ENCODE data around the gene PHACTR2.

GRCh38 chr6:143765422-143766184, 87.8 kb downstream of the PHACTR2 start:
- TF ChIP-seq EZH2 (optimal IDR thresholded peaks at IDR 0.05; ENCODE audit: low read depth, low read length) (no peak), EZH2phosphoT487 (IDR thresholded peaks at IDR 0.05; ENCODE audit: low read length) (no peak)
- TF ChIP-seq, protein P1, sequence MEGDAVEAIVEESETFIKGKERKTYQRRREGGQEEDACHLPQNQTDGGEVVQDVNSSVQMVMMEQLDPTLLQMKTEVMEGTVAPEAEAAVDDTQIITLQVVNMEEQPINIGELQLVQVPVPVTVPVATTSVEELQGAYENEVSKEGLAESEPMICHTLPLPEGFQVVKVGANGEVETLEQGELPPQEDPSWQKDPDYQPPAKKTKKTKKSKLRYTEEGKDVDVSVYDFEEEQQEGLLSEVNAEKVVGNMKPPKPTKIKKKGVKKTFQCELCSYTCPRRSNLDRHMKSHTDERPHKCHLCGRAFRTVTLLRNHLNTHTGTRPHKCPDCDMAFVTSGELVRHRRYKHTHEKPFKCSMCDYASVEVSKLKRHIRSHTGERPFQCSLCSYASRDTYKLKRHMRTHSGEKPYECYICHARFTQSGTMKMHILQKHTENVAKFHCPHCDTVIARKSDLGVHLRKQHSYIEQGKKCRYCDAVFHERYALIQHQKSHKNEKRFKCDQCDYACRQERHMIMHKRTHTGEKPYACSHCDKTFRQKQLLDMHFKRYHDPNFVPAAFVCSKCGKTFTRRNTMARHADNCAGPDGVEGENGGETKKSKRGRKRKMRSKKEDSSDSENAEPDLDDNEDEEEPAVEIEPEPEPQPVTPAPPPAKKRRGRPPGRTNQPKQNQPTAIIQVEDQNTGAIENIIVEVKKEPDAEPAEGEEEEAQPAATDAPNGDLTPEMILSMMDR (IDR thresholded peaks at IDR 0.05; ENCODE audit: low read length), result no peak

Data from MM.1S (cell line).